Gastroesophageal sphincter (tissue), 4 donors: ENCODE data around the gene DOCK9. TPM values are rescaled to one million over a fixed set of nuclear protein-coding genes. Genes with fewer than 3 reads are reported as not detected.

ENCODE experiments used
- ATAC-seq: fragments of 150-250 bp; one replicate; pipeline ENCODE4 v1.9.1; 2016; ENCODE audit warnings: mild to moderate bottlenecking, moderate library complexity
- H3K27ac ChIP-seq, 4 donors: fragments of 200-600 bp; sonication (generic) in 3 of 4; 1 replicate in 3 of 4; 2 replicates in 1 of 4; pipeline ENCODE4 v1.5.1; 2016 to 2019
- H3K27me3 ChIP-seq: fragments of 200-600 bp; sonication (generic); one replicate; pipeline ENCODE4 v1.5.1; 2019
- H3K36me3 ChIP-seq, 2 donors: fragments of 200-600 bp; sonication (generic); one replicate each; pipeline ENCODE4 v1.5.1; 2019; ENCODE audit warnings: control low read depth in 1 of 2
- H3K4me1 ChIP-seq, 3 donors: fragments of 200-600 bp; sonication (generic); 1 replicate in 2 of 3; 2 replicates in 1 of 3; pipeline ENCODE4 v1.5.1; 2016 to 2019; ENCODE audit warnings: control low read depth in 2 of 3
- H3K4me3 ChIP-seq, 2 donors: fragments of 200-600 bp; sonication (generic); one replicate each; pipeline ENCODE4 v1.5.1; 2019; ENCODE audit warnings: mild to moderate bottlenecking in 1 of 2, moderate library complexity in 1 of 2
- H3K9me3 ChIP-seq, 3 donors: fragments of 200-600 bp; sonication (generic); one replicate each; pipeline ENCODE4 v1.5.1; 2017 to 2019; ENCODE audit warnings: control low read depth in 2 of 3
- EP300 ChIP-seq: sonication (generic); formaldehyde crosslinking; IDR thresholded peaks from one replicate; pipeline ENCODE4 v1.6.1; 2017; ENCODE audit warnings: antibody characterized with exemption, mild to moderate bottlenecking
- POLR2A ChIP-seq, 2 donors: fragments of 450-650 bp; IDR thresholded peaks; one replicate each; pipeline ENCODE4 v1.6.1; 2017; ENCODE audit warnings: antibody characterized with exemption in 2 of 2, mild to moderate bottlenecking in 2 of 2, moderate library complexity in 1 of 2
- POLR2AphosphoS5 ChIP-seq: sonication (generic); formaldehyde crosslinking; IDR thresholded peaks from one replicate; pipeline ENCODE4 v1.6.1; 2017; ENCODE audit warnings: antibody characterized with exemption
- WGBS, 2 donors: methylation state at CpG; one replicate each; pipeline ENCODE4 v1.1.5; 2018; ENCODE audit warnings: low coverage in 1 of 2; 5-methylcytosine and 5-hydroxymethylcytosine counted together
- total RNA-seq, 4 donors: library from RNA; depleted of rRNA; stranded (reverse); fragments of >200 nt; gene quantifications; one replicate each; pipeline ENCODE4 v1.1.0, GENCODE V29; 2016
- TF ChIP-seq, protein P1 (sequence below), 4 experiments: fragments of 200-600 bp in 2 of 4; fragments of 450-650 bp in 2 of 4; sonication (generic) in 1 of 4; IDR thresholded peaks; one replicate each; pipeline ENCODE4 v1.5.1; 2017 to 2019; ENCODE audit warnings: antibody characterized with exemption in 4 of 4, mild to moderate bottlenecking in 2 of 4, moderate library complexity in 2 of 4

Gene DOCK9, protein sequence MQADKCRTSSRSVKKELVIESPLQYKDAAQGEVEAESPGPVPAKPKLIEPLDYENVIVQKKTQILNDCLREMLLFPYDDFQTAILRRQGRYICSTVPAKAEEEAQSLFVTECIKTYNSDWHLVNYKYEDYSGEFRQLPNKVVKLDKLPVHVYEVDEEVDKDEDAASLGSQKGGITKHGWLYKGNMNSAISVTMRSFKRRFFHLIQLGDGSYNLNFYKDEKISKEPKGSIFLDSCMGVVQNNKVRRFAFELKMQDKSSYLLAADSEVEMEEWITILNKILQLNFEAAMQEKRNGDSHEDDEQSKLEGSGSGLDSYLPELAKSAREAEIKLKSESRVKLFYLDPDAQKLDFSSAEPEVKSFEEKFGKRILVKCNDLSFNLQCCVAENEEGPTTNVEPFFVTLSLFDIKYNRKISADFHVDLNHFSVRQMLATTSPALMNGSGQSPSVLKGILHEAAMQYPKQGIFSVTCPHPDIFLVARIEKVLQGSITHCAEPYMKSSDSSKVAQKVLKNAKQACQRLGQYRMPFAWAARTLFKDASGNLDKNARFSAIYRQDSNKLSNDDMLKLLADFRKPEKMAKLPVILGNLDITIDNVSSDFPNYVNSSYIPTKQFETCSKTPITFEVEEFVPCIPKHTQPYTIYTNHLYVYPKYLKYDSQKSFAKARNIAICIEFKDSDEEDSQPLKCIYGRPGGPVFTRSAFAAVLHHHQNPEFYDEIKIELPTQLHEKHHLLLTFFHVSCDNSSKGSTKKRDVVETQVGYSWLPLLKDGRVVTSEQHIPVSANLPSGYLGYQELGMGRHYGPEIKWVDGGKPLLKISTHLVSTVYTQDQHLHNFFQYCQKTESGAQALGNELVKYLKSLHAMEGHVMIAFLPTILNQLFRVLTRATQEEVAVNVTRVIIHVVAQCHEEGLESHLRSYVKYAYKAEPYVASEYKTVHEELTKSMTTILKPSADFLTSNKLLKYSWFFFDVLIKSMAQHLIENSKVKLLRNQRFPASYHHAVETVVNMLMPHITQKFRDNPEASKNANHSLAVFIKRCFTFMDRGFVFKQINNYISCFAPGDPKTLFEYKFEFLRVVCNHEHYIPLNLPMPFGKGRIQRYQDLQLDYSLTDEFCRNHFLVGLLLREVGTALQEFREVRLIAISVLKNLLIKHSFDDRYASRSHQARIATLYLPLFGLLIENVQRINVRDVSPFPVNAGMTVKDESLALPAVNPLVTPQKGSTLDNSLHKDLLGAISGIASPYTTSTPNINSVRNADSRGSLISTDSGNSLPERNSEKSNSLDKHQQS (N-terminal part only)
- total RNA-seq: 100 to 1,000 TPM in 3 of 4 donors, 10 to 100 TPM in 1; 84.1 to 203 (median 150) TPM

DNA sequence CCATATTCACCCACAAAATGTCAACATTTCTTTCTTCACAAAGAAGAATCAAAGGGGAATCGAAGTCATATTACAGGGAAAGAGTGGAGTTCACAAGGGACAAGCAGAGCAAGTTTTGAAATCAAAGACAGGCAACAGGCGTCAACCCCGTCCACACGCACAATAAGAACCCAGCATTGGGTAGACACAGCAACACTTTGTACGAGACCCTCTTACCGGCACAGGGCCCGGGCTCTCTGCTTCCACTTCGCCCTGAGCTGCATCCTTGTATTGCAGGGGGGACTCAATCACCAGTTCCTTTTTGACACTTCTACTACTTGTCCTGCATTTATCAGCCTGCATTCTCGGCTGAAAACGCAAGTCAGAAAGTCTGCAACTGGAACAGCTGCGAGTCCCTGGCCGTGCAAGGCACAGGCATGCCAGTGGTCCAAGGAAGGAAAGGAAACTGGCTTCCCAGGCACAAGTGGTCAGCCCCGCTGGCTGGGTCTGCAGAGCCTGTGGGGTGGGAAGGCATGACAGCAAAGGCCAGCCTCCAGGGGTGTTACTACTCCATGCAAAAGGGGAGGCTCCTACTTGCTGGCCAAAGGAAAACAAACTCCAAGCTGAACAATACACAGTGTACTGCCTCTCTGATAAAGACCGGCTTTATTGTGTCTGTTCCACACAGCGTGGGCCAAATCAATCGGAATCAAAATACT lies at the start of gene DOCK9:
Gene DOCK9 (minus strand): TSS at position 497 of the 698 bp plus-strand sequence. CDS start 155 bp downstream, at position 342.
- peak within 1 kb of the TSS; percentile 18 to 80 (median 72) for H3K27ac ChIP-seq
- peak within 1 kb of the TSS; percentile 33 to 52 for H3K4me3 ChIP-seq
- H3K27me3 ChIP-seq: no peaks in the 10 kb centered on the region
- H3K36me3 ChIP-seq: no peaks in the 10 kb centered on the region
- H3K4me1 ChIP-seq: peaks cover 2 to 99% (median 14%) of the 10 kb centered on the region in 3 donors
- TF ChIP-seq, protein P1, sequence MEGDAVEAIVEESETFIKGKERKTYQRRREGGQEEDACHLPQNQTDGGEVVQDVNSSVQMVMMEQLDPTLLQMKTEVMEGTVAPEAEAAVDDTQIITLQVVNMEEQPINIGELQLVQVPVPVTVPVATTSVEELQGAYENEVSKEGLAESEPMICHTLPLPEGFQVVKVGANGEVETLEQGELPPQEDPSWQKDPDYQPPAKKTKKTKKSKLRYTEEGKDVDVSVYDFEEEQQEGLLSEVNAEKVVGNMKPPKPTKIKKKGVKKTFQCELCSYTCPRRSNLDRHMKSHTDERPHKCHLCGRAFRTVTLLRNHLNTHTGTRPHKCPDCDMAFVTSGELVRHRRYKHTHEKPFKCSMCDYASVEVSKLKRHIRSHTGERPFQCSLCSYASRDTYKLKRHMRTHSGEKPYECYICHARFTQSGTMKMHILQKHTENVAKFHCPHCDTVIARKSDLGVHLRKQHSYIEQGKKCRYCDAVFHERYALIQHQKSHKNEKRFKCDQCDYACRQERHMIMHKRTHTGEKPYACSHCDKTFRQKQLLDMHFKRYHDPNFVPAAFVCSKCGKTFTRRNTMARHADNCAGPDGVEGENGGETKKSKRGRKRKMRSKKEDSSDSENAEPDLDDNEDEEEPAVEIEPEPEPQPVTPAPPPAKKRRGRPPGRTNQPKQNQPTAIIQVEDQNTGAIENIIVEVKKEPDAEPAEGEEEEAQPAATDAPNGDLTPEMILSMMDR (IDR thresholded peaks at IDR 0.05): peak in 1 of 4 experiments; percentile 24
- TF ChIP-seq POLR2A (IDR thresholded peaks at IDR 0.05) (peak in 1 of 2 donors; percentile 30), EP300 (no peak), POLR2AphosphoS5 (peak; percentile 9)
- ATAC-seq: peak; percentile 76
- WGBS, 2 donors: 9 to 15% methylated on average over 13 to 15 of the region's 16 CpGs
- H3K9me3 ChIP-seq: no peaks in the 10 kb centered on the region

GRCh38 chr13:99027260-99027659 lies 49.4 kb upstream of the DOCK9 start:
- no peak for ATAC-seq
- peaks cover 0 to 4% (median 0%) of the 10 kb centered on the region in 3 donors for H3K9me3 ChIP-seq
- 91 to 93% methylated on average over 5 to 6 of the region's 7 CpGs for WGBS, 2 donors
- no peaks in the 10 kb centered on the region for H3K36me3 ChIP-seq
- no peak overlapping the region for H3K4me3 ChIP-seq
- H3K27me3 ChIP-seq: no peaks in the 10 kb centered on the region
- H3K27ac ChIP-seq: no peak overlapping the region
- H3K4me1 ChIP-seq: peaks cover 0 to 44% (median 0%) of the 10 kb centered on the region in 3 donors
- TF ChIP-seq, protein P1 (IDR thresholded peaks at IDR 0.05): no peak
- TF ChIP-seq EP300 (no peak), POLR2A (IDR thresholded peaks at IDR 0.05) (no peak), POLR2AphosphoS5 (no peak)

DNA sequence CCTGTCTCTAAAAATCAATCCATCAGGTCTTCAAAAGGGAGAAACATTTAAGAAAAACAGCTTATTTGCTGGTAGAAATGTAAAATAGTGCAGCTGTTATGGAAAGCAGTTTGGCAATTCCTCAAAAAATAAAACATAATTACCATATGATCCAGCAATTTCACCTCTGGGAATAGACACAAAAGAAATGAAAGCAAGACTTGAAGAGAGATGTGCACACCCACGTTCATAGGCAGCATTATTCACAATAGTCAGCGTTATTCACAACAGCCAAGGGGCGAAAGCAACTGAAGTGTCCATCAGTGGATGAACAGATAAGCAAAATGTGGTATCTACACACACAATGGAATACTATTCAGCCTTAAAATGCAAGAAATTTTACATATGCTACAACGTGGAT lies 45.1 kb upstream of the DOCK9 start:
- no peaks in the 10 kb centered on the region for H3K27me3 ChIP-seq
- no peak overlapping the region for H3K4me3 ChIP-seq
- H3K36me3 ChIP-seq: no peaks in the 10 kb centered on the region
- TF ChIP-seq, protein P1 (IDR thresholded peaks at IDR 0.05): no peak
- TF ChIP-seq EP300 (no peak), POLR2A (IDR thresholded peaks at IDR 0.05) (no peak), POLR2AphosphoS5 (no peak)
- H3K4me1 ChIP-seq: peaks cover 0 to 31% (median 0%) of the 10 kb centered on the region in 3 donors
- WGBS, 2 donors: 22 to 51% methylated on average over 4 of the region's 4 CpGs
- no peaks in the 10 kb centered on the region for H3K9me3 ChIP-seq
- no peak overlapping the region for H3K27ac ChIP-seq
- no peak for ATAC-seq

- 98 to 100% methylated on average over 2 to 3 of the region's 3 CpGs for WGBS, 2 donors
- H3K36me3 ChIP-seq: no peaks in the 10 kb centered on the region
- peaks cover 0 to 60% (median 18%) of the 10 kb centered on the region in 3 donors for H3K4me1 ChIP-seq
- H3K27me3 ChIP-seq: no peaks in the 10 kb centered on the region
- TF ChIP-seq EP300 (no peak), POLR2A (IDR thresholded peaks at IDR 0.05) (no peak), POLR2AphosphoS5 (no peak)
- TF ChIP-seq, protein P1 (IDR thresholded peaks at IDR 0.05): no peak
- no peak for ATAC-seq
- no peak overlapping the region for H3K4me3 ChIP-seq
- no peak overlapping the region for H3K27ac ChIP-seq
- H3K9me3 ChIP-seq: no peaks in the 10 kb centered on the region
These were observed 40.7 kb upstream of the DOCK9 start for GRCh38 chr13:99018418-99019180.
